ENCODE data around the gene ARRDC4.

Gene ARRDC4, protein sequence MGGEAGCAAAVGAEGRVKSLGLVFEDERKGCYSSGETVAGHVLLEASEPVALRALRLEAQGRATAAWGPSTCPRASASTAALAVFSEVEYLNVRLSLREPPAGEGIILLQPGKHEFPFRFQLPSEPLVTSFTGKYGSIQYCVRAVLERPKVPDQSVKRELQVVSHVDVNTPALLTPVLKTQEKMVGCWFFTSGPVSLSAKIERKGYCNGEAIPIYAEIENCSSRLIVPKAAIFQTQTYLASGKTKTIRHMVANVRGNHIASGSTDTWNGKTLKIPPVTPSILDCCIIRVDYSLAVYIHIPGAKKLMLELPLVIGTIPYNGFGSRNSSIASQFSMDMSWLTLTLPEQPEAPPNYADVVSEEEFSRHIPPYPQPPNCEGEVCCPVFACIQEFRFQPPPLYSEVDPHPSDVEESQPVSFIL

GRCh38 chr15:97960364-97961066 is at the start of gene ARRDC4:
ARRDC4 (plus strand) TSS chr15:97960703; CDS start chr15:97960862, 159 bp downstream.
- H3K4me3 ChIP-seq (ENCODE audit: control insufficient read depth, low read depth, low read length) = peak within 1 kb of the TSS; percentile 80
- peak; percentile 99 for DNase-seq (ENCODE audit: low read depth)

GRCh38 chr15:97914711-97915110 is 45.8 kb upstream of the ARRDC4 start:
- H3K4me3 ChIP-seq (ENCODE audit: control insufficient read depth, low read depth, low read length) = no peak overlapping the region
- no peak for DNase-seq (ENCODE audit: low read depth)
- TF ChIP-seq, protein P1, sequence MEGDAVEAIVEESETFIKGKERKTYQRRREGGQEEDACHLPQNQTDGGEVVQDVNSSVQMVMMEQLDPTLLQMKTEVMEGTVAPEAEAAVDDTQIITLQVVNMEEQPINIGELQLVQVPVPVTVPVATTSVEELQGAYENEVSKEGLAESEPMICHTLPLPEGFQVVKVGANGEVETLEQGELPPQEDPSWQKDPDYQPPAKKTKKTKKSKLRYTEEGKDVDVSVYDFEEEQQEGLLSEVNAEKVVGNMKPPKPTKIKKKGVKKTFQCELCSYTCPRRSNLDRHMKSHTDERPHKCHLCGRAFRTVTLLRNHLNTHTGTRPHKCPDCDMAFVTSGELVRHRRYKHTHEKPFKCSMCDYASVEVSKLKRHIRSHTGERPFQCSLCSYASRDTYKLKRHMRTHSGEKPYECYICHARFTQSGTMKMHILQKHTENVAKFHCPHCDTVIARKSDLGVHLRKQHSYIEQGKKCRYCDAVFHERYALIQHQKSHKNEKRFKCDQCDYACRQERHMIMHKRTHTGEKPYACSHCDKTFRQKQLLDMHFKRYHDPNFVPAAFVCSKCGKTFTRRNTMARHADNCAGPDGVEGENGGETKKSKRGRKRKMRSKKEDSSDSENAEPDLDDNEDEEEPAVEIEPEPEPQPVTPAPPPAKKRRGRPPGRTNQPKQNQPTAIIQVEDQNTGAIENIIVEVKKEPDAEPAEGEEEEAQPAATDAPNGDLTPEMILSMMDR (IDR thresholded peaks at IDR 0.05; ENCODE audit: control insufficient read depth, insufficient read depth, low read depth, low read length, missing control alignments) = no peak

More at GRCh38 chr15:97960364-97961066, at the start of gene ARRDC4:
- TF ChIP-seq, protein P1 (IDR thresholded peaks at IDR 0.05; ENCODE audit: control insufficient read depth, insufficient read depth, low read depth, low read length, missing control alignments) = no peak

GRCh38 chr15:97915261-97915660 is 45.2 kb upstream of the ARRDC4 start:
- H3K4me3 ChIP-seq (ENCODE audit: control insufficient read depth, low read depth, low read length) = no peak overlapping the region
- TF ChIP-seq, protein P1 (IDR thresholded peaks at IDR 0.05; ENCODE audit: control insufficient read depth, insufficient read depth, low read depth, low read length, missing control alignments) = no peak
- no peak for DNase-seq (ENCODE audit: low read depth)

GRCh38 chr15:97921296-97921865 is 39.1 kb upstream of the ARRDC4 start:
- TF ChIP-seq, protein P1 (IDR thresholded peaks at IDR 0.05; ENCODE audit: control insufficient read depth, insufficient read depth, low read depth, low read length, missing control alignments) = no peak
- DNase-seq (ENCODE audit: low read depth) = no peak
- no peak overlapping the region for H3K4me3 ChIP-seq (ENCODE audit: control insufficient read depth, low read depth, low read length)

DNA sequence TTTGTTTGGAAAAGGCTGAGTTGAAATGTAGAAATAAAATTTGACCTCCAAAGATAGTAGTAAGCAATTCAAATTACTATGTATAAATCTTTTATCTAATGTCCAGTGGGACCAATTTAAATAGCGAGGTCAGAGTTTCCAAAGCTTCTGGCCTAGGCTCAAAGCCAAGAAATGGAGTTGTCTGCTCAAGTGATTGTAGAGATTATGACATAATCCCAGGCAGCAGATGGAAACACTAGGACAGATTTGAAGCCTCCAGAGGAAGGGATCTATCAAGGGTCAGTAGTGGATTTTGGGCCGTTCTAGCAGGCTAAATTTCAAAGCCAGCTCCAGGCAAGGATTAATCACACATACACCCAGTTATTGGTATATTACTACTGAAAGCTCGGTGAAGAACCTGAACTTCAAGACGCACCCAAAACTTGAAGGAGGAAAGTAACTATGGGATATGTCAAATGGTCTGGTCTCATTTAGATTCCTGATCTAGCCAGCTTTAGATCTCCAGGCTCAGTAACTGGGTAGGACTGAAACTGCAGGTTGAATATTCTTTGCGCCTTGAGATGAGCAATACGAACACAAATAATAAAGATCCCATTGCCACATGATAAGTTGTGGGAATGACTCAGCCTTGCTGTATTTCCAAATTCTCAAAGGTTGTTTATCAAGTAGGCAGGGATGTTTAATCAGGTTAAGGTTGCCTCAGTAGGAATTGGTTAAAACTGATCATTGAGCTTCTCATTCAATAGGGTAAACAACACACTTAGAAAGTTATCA is 30.9 kb upstream of the ARRDC4 start:
- DNase-seq (ENCODE audit: low read depth) = no peak
- no peak overlapping the region for H3K4me3 ChIP-seq (ENCODE audit: control insufficient read depth, low read depth, low read length)
- TF ChIP-seq, protein P1 (IDR thresholded peaks at IDR 0.05; ENCODE audit: control insufficient read depth, insufficient read depth, low read depth, low read length, missing control alignments) = no peak

- TF ChIP-seq, protein P1 (IDR thresholded peaks at IDR 0.05; ENCODE audit: control insufficient read depth, insufficient read depth, low read depth, low read length, missing control alignments) = no peak
- DNase-seq (ENCODE audit: low read depth) = no peak
- H3K4me3 ChIP-seq (ENCODE audit: control insufficient read depth, low read depth, low read length) = no peak overlapping the region
These were observed 30.3 kb upstream of the ARRDC4 start for GRCh38 chr15:97930230-97930629.
